ENCODE data around the gene TMEM131L. TPM values are rescaled to one million over a fixed set of nuclear protein-coding genes. Genes with fewer than 3 reads are reported as not detected.

The TMEM131L gene
- total RNA-seq, 1 donor, result 9.0 TPM

DNA sequence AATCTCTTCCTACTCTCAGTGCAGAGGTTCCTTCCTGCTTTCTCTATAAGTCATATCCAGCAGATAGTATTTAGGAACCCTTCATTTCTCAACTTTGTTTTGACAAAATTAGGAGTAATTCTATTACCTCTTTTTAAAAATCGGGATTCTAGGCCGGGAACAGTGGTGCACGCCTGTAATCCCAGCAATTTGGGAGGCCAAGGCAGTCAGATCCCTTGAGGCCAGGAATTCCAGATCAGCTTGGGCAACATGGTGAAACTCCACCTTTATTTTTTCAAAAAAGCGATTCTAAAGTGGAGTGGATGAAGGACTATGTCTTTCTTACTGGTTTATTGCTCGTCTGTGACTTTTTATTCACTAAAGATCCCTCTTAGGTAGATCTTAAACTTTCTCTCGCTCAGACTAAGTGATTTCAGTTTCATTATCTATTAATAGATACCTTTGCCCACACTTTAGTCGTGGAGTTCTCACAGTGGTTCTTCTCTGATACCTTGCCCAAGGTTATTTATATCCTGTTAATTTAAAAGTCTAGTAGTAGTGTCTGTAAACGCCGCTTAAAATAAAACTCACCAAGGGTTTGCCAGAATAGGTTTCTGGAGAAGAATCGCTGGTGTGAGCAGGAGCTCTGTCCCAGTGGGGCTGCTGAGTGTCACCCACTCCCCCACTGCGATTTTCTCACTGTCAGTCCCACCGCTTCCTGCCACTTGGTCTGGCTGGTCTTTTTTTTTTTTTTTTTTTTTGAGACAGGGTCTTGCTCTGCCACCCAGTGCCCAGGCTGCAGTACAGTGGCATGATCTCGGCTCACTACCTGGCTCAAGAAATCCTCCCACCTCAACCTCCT is 27.0 kb upstream of the TMEM131L start:
- no peaks in the 10 kb centered on the region for H3K4me1 ChIP-seq (ENCODE audit: insufficient read depth, low read length)
- TF ChIP-seq, protein P1, sequence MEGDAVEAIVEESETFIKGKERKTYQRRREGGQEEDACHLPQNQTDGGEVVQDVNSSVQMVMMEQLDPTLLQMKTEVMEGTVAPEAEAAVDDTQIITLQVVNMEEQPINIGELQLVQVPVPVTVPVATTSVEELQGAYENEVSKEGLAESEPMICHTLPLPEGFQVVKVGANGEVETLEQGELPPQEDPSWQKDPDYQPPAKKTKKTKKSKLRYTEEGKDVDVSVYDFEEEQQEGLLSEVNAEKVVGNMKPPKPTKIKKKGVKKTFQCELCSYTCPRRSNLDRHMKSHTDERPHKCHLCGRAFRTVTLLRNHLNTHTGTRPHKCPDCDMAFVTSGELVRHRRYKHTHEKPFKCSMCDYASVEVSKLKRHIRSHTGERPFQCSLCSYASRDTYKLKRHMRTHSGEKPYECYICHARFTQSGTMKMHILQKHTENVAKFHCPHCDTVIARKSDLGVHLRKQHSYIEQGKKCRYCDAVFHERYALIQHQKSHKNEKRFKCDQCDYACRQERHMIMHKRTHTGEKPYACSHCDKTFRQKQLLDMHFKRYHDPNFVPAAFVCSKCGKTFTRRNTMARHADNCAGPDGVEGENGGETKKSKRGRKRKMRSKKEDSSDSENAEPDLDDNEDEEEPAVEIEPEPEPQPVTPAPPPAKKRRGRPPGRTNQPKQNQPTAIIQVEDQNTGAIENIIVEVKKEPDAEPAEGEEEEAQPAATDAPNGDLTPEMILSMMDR (IDR thresholded peaks at IDR 0.05; ENCODE audit: extremely low read depth, low read depth, low read length), result no peak
- no peak overlapping the region for H3K4me3 ChIP-seq (ENCODE audit: insufficient read depth, low read length)
- DNase-seq (ENCODE audit: insufficient read length, low spot score, missing footprints), result peak; percentile 9
- H3K27ac ChIP-seq (ENCODE audit: low read depth, low read length), result no peak overlapping the region
- no peak overlapping the region for H3K4me2 ChIP-seq (ENCODE audit: insufficient read depth, low read length)
- no peaks in the 10 kb centered on the region for H3K79me2 ChIP-seq (ENCODE audit: insufficient read depth, low read length)
- no peaks in the 10 kb centered on the region for H4K20me1 ChIP-seq (ENCODE audit: insufficient read depth, low read length)
- no peaks in the 10 kb centered on the region for H3K9me3 ChIP-seq (ENCODE audit: low read depth, low read length)
- H3K27me3 ChIP-seq (ENCODE audit: insufficient read depth, low read length), result no peaks in the 10 kb centered on the region
- H3K36me3 ChIP-seq (ENCODE audit: insufficient read depth, low read length), result no peaks in the 10 kb centered on the region
- H2AFZ ChIP-seq (ENCODE audit: low read length), result peak overlapping the region; percentile 34

DNA sequence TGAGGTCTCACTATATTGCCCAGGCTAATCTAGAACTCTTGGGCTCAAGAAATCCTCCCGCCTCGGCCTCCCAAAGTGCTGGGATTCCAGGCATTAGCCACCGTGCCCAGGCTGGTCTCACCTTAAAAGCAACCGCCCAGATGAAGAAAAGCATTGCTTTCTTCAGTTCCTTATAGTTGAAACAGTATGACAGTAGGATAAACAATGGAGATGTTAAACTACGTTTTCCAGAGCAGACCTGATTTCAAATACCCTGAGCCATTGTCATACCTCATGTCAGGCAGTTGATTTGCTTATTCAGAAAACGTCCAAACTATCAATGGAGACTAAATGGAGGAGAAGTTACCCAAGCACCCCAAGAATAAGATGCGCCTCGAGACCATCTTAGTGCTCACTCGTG is 26.3 kb upstream of the TMEM131L start:
- Histone ChIP-seq H4K20me1 (ENCODE audit: insufficient read depth, low read length) (no peaks in the 10 kb centered on the region), H3K79me2 (ENCODE audit: insufficient read depth, low read length) (no peaks in the 10 kb centered on the region), H2AFZ (ENCODE audit: low read length) (no peak overlapping the region), H3K9me3 (ENCODE audit: low read depth, low read length) (no peaks in the 10 kb centered on the region), H3K4me1 (ENCODE audit: insufficient read depth, low read length) (no peaks in the 10 kb centered on the region), H3K36me3 (ENCODE audit: insufficient read depth, low read length) (no peaks in the 10 kb centered on the region), H3K27me3 (ENCODE audit: insufficient read depth, low read length) (no peaks in the 10 kb centered on the region), H3K27ac (ENCODE audit: low read depth, low read length) (no peak overlapping the region), H3K4me2 (ENCODE audit: insufficient read depth, low read length) (no peak overlapping the region), H3K4me3 (ENCODE audit: insufficient read depth, low read length) (no peak overlapping the region)
- peak; percentile 14 for DNase-seq (ENCODE audit: insufficient read length, low spot score, missing footprints)
- TF ChIP-seq, protein P1 (IDR thresholded peaks at IDR 0.05; ENCODE audit: extremely low read depth, low read depth, low read length), result no peak

DNA sequence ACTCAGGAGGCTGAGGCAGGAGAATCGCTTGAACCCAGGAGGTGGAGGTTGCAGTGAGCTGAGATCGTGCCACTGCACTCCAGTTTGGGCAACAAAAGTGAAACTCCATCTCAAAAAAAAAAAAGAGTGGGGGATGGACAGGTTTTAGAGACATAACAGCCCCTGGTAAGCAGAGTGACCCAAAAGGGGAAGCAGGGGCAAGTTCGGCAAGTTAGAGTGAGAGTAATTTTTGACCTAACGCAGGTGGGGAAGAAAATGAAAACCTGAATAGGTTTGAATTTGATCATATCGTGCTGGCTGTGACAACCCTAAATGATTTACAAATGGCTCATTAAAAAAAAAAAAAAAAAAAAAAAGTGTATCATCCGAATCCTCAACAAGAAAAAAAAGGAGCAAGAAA is 25.7 kb upstream of the TMEM131L start:
- no peak overlapping the region for H3K4me2 ChIP-seq (ENCODE audit: insufficient read depth, low read length)
- H3K4me3 ChIP-seq (ENCODE audit: insufficient read depth, low read length), result no peak overlapping the region
- DNase-seq (ENCODE audit: insufficient read length, low spot score, missing footprints), result no peak
- no peaks in the 10 kb centered on the region for H3K79me2 ChIP-seq (ENCODE audit: insufficient read depth, low read length)
- H3K27me3 ChIP-seq (ENCODE audit: insufficient read depth, low read length), result no peaks in the 10 kb centered on the region
- no peak overlapping the region for H3K27ac ChIP-seq (ENCODE audit: low read depth, low read length)
- TF ChIP-seq, protein P1 (IDR thresholded peaks at IDR 0.05; ENCODE audit: extremely low read depth, low read depth, low read length), result no peak
- H3K36me3 ChIP-seq (ENCODE audit: insufficient read depth, low read length), result no peaks in the 10 kb centered on the region
- no peaks in the 10 kb centered on the region for H3K9me3 ChIP-seq (ENCODE audit: low read depth, low read length)
- no peaks in the 10 kb centered on the region for H3K4me1 ChIP-seq (ENCODE audit: insufficient read depth, low read length)
- no peaks in the 10 kb centered on the region for H4K20me1 ChIP-seq (ENCODE audit: insufficient read depth, low read length)
- H2AFZ ChIP-seq (ENCODE audit: low read length), result no peak overlapping the region

DNA sequence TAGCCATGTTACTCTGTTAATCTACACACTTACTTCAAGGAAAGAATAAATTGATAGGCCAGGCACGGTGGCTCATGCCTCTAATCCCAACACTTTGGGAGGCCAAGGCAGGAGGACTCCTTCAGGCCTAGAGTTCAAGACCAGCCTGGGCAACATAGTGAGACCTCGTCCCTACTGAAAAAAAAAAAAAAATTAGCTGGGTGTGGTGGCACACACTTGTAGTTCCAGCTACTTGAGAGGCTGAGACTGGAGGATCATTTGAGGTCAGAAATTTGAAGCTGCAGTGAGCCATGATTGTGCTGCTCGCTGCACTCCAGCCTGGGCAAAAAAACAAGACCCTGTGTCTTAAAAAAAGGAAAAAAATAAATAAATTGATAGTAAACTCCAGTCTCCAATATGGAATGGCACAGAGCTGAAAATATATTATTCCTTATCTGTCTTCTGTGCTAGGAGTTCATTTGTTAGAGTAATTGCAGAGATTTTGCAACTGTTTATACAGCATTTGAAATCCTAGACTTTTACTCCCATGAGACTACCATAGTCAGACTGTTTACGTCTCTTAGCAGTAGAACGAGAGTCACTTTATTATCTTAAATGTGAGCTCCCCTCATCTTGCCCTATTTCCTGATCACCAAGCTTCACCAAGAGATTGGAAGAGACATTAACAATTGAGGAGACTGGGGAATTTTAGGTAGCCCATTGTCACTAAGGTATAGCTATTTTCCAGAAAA is 18.8 kb upstream of the TMEM131L start:
- peak overlapping the region; percentile 80 for H3K4me2 ChIP-seq (ENCODE audit: insufficient read depth, low read length)

More for the DNA sequence above, 18.8 kb upstream of the TMEM131L start:
- no peaks in the 10 kb centered on the region for H4K20me1 ChIP-seq (ENCODE audit: insufficient read depth, low read length)
- TF ChIP-seq, protein P1 (IDR thresholded peaks at IDR 0.05; ENCODE audit: extremely low read depth, low read depth, low read length), result no peak
- DNase-seq (ENCODE audit: insufficient read length, low spot score, missing footprints), result peak; percentile 86
- peaks cover 16% of the 10 kb centered on the region for H3K4me1 ChIP-seq (ENCODE audit: insufficient read depth, low read length)
- no peaks in the 10 kb centered on the region for H3K9me3 ChIP-seq (ENCODE audit: low read depth, low read length)
- H2AFZ ChIP-seq (ENCODE audit: low read length), result no peak overlapping the region
- no peaks in the 10 kb centered on the region for H3K27me3 ChIP-seq (ENCODE audit: insufficient read depth, low read length)
- no peaks in the 10 kb centered on the region for H3K79me2 ChIP-seq (ENCODE audit: insufficient read depth, low read length)
- H3K27ac ChIP-seq (ENCODE audit: low read depth, low read length), result peak overlapping the region; percentile 14
- no peaks in the 10 kb centered on the region for H3K36me3 ChIP-seq (ENCODE audit: insufficient read depth, low read length)
- peak overlapping the region; percentile 40 for H3K4me3 ChIP-seq (ENCODE audit: insufficient read depth, low read length)
